ENCODE data around the gene TUNAR. TPM values are rescaled to one million over a fixed set of nuclear protein-coding genes. Genes with fewer than 3 reads are reported as not detected.
A peak's percentile ranks its signal among the peaks of the same experiment; 100 is the strongest.
"Not testable (repeated sequence)": the region's sequence is repeated elsewhere in the genome, so short reads cannot be mapped to it uniquely, and the experiment has no call there.

Gene TUNAR
- total RNA-seq, 1 donor from 2014 or later, result 0.06 TPM

DNA sequence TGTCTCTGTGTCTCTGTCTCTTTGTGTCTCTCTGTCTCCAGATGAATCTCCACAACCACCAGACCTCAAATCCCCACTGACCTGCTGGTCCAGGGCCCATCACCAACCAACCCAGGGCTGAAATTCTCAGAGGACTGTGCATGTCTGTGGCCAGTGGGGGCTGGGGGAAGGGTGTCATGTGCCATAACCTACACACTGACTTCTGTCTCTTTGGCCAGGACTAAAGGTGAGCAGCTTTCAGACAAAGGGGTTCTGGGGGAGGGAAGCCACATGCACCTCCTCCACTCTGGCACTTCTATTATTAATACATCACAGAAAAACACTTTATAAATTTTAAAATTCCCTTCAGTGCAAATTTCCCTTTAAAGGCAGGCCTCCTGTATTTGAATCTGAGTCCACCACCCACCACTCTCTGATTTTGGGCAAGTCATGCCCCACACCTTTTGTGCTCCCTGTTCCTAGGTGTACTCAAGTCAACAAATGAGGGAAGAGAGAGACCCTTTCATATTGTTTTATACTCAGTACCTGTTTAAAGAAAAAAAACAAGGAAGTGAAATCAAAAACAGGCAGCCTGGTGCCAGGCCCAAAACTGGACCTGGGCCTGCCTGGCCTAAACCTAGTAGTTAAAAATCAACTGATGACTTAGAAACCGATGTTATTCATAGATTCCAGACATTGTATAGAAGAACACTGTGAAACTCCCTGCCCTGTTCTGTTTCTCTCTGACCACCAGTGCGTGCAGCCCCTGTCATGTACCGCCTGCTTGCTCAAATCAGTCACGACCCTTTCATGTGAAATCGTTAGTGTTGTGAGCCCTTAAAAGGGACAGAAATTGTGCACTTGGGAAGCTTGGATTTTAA lies 80.2 kb downstream of the TUNAR start:
- no peak overlapping the region for H3K4me3 ChIP-seq (ENCODE audit: low read depth, low read length)
- DNase-seq (ENCODE audit: low read depth), result peak; percentile 39
- TF ChIP-seq, protein P1, sequence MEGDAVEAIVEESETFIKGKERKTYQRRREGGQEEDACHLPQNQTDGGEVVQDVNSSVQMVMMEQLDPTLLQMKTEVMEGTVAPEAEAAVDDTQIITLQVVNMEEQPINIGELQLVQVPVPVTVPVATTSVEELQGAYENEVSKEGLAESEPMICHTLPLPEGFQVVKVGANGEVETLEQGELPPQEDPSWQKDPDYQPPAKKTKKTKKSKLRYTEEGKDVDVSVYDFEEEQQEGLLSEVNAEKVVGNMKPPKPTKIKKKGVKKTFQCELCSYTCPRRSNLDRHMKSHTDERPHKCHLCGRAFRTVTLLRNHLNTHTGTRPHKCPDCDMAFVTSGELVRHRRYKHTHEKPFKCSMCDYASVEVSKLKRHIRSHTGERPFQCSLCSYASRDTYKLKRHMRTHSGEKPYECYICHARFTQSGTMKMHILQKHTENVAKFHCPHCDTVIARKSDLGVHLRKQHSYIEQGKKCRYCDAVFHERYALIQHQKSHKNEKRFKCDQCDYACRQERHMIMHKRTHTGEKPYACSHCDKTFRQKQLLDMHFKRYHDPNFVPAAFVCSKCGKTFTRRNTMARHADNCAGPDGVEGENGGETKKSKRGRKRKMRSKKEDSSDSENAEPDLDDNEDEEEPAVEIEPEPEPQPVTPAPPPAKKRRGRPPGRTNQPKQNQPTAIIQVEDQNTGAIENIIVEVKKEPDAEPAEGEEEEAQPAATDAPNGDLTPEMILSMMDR (conservative IDR thresholded peaks at IDR 0.05; ENCODE audit: low read depth, low read length), result no peak

DNA sequence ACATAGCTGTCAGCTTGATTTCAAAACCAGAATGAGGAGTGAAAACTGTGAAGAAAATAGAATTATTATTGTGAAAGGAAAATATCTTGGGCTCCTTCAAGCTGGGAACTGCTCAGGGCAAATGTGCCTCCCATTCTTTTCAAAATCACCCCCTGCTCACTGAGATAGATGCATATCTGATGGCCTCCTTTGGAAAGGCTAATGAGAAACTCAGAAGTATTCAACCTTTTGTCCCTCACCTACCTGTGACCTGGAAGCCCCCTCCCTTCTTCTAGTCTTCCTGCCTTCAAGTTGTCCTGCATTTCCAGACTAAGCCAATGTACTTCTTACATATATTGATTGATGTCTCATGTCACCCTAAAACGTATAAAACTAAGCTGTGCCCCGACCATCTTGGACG lies 81.5 kb downstream of the TUNAR start:
- H3K4me3 ChIP-seq (ENCODE audit: low read depth, low read length), result no peak overlapping the region
- no peak for DNase-seq (ENCODE audit: low read depth)
- TF ChIP-seq, protein P1 (conservative IDR thresholded peaks at IDR 0.05; ENCODE audit: low read depth, low read length), result no peak

DNA sequence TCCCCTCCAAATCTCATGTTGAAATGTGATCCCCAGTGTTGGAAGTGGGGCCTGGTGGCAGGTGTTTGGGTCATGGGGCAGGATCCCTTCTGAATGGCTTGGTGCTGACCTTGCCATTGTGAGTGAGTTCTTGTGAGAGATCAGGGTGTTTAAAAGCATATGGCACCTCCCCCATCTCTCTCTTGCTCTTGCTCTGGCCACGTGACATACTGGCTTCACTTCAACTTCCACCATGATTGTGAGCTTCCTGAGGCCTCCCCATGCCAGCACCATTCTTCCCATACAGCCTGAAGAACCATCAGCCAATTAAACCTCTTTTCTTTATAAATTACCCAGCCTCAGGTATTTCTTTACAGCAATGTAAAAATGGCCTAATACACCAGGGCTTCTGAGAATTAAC lies 82.7 kb downstream of the TUNAR start:
- TF ChIP-seq, protein P1 (conservative IDR thresholded peaks at IDR 0.05; ENCODE audit: low read depth, low read length), result no peak
- no peak overlapping the region for H3K4me3 ChIP-seq (ENCODE audit: low read depth, low read length)
- DNase-seq (ENCODE audit: low read depth), result no peak

DNA sequence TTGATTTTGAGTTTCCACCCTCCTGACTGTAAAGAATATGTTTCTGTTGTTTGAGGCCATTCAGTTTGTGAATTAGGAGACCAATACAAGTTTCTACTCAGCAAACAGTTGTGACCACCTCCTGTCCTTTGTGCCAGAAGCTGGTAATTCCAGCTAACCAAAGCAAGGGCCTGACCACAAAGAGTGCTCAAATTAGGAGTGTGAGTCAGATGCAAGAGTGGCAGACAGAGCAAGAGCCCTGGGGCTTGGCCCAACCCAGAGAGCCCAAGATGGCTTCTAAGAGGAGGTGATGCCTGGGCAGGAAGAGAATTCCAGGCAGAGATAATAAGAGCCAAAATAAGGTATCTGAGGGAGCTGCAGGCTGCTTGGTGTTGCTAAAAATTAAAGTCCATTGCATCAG lies 84.8 kb downstream of the TUNAR start:
- no peak overlapping the region for H3K4me3 ChIP-seq (ENCODE audit: low read depth, low read length)
- TF ChIP-seq, protein P1 (conservative IDR thresholded peaks at IDR 0.05; ENCODE audit: low read depth, low read length), result no peak
- DNase-seq (ENCODE audit: low read depth), result no peak

DNA sequence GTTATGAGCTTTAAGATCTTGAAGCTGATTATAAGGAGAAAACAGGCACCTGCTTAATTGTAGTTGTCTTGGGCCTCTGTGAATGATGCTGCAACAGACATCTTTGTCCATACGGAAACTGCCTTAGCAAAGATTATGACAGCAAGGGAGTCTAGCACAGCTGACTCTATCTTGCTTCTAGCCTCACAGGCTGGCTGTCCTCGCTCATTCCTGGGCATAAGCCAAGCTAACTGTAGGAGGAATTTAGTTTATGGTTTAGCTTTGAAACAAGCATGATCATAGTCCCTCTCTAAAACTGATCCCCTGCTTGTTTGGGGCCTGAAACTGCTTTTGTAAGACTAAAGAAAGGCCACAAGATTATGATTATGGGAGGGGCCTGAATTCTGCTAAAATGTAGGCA lies 88.3 kb downstream of the TUNAR start:
- TF ChIP-seq, protein P1 (conservative IDR thresholded peaks at IDR 0.05; ENCODE audit: low read depth, low read length), result no peak
- no peak for DNase-seq (ENCODE audit: low read depth)
- H3K4me3 ChIP-seq (ENCODE audit: low read depth, low read length), result no peak overlapping the region

DNA sequence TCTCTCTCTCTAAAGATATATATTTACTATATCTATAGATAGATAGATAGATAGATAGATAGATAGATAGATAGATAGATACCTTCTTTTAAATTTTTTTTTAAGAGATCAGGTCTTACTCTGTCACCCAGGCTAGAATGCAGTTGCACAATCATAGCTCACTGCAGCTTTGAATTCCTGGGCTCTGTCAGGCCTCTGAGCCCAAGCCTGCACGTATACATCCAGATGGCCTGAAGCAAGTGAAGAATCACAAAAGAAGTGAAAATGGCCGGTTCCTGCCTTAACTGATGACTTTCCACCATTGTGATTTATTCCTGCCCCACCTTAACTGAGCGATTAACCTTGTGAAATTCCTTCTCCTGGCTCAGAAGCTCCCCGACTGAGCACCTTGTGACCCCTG lies 91.4 kb downstream of the TUNAR start:
- not testable (repeated sequence) for H3K4me3 ChIP-seq (ENCODE audit: low read depth, low read length); DNase-seq (ENCODE audit: low read depth)

Other genes with a start within 250 kb of the TUNAR start
- not detected in 2 replicates for gene TCL1B, start 190.4 kb upstream of the TUNAR start, total RNA-seq
- gene TCL1A, start 162.7 kb upstream of the TUNAR start, total RNA-seq, result not detected in 2 replicates
- gene C14orf132, start 162.5 kb downstream of the TUNAR start, total RNA-seq, result 1.7 and 4.0 TPM in 2 replicates